Hypothalamus (tissue), 51 donors: ENCODE measurements around the gene TRIM4.
"Not testable (repeated sequence)": the region's sequence is repeated elsewhere in the genome, so short reads cannot be mapped to it uniquely, and the experiment has no call there.

Experiments
- DNase-seq, 51 donors: peaks; one replicate each; lab custom pipeline; 2025; lab: John Stamatoyannopoulos, UW

TRIM4 gene

GRCh38 chr7:99920149-99920548 is 819 bp upstream of the TRIM4 start:
- no peak for DNase-seq

- DNase-seq, result no peak
These were observed 433 bp upstream of the TRIM4 start for GRCh38 chr7:99919814-99920112.

GRCh38 chr7:99910976-99911375 is 8.4 kb downstream of the TRIM4 start:
- DNase-seq, result no peak

GRCh38 chr7:99901581-99901980 is 17.7 kb downstream of the TRIM4 start:
- no peak for DNase-seq

- DNase-seq, result no peak
These were observed 19.4 kb downstream of the TRIM4 start for GRCh38 chr7:99899830-99900519.

GRCh38 chr7:99898836-99899235 is 20.5 kb downstream of the TRIM4 start:
- no peak for DNase-seq

- no peak for DNase-seq
These were observed 21.3 kb downstream of the TRIM4 start for GRCh38 chr7:99898023-99898357.

GRCh38 chr7:99897322-99898022 is 21.9 kb downstream of the TRIM4 start:
- DNase-seq, result no peak

GRCh38 chr7:99894738-99895137 is 24.6 kb downstream of the TRIM4 start:
- no peak for DNase-seq

- DNase-seq, result no peak
These were observed 26.1 kb downstream of the TRIM4 start for GRCh38 chr7:99893280-99893679.

GRCh38 chr7:99890348-99890747 is 29.0 kb downstream of the TRIM4 start:
- DNase-seq, result not testable (repeated sequence)

- not testable (repeated sequence) for DNase-seq
These were observed 31.0 kb downstream of the TRIM4 start for GRCh38 chr7:99888366-99888765.

- no peak for DNase-seq
These were observed 38.0 kb downstream of the TRIM4 start for GRCh38 chr7:99881370-99881769.

- no peak for DNase-seq
These were observed 42.4 kb downstream of the TRIM4 start, which contains the start of gene OR2AE1 for GRCh38 chr7:99876933-99877332. TSS of gene OR2AE1 (minus strand) at chr7:99877033. CDS start at chr7:99877033, 0 bp downstream.

- no peak for DNase-seq
These were observed 42.8 kb downstream of the TRIM4 start for GRCh38 chr7:99876491-99876890.

GRCh38 chr7:99868246-99868645 is 51.1 kb downstream of the TRIM4 start:
- DNase-seq, result no peak

- DNase-seq, result not testable (repeated sequence)
These were observed 51.9 kb downstream of the TRIM4 start for GRCh38 chr7:99867477-99867876.

- DNase-seq, result no peak
These were observed 55.4 kb downstream of the TRIM4 start for GRCh38 chr7:99863847-99864440.

GRCh38 chr7:99860281-99861127 is 58.8 kb downstream of the TRIM4 start:
- no peak for DNase-seq

- DNase-seq, result no peak
These were observed 64.1 kb downstream of the TRIM4 start for GRCh38 chr7:99855236-99855635.
